Myocyte (in vitro differentiated cells): ENCODE measurements around the gene SLC35F5. TPM values are rescaled to one million over a fixed set of nuclear protein-coding genes. Genes with fewer than 3 reads are reported as not detected.
A peak's percentile ranks its signal among the peaks of the same experiment; 100 is the strongest.
"Not testable (repeated sequence)": the region's sequence is repeated elsewhere in the genome, so short reads cannot be mapped to it uniquely, and the experiment has no call there.

Experiments
- DNase-seq: peaks from one replicate; pipeline ENCODE4 v3.0.0-alpha.2; 2012; ENCODE audit warnings: low read depth
- total RNA-seq: library from RNA; depleted of rRNA; stranded (reverse); fragments of >200 nt; gene quantifications from 2 replicates; pipeline ENCODE4 v1.2.3, GENCODE V29; 2014

The SLC35F5 gene
- total RNA-seq, 1 donor from 2014 or later = 220 TPM

DNA sequence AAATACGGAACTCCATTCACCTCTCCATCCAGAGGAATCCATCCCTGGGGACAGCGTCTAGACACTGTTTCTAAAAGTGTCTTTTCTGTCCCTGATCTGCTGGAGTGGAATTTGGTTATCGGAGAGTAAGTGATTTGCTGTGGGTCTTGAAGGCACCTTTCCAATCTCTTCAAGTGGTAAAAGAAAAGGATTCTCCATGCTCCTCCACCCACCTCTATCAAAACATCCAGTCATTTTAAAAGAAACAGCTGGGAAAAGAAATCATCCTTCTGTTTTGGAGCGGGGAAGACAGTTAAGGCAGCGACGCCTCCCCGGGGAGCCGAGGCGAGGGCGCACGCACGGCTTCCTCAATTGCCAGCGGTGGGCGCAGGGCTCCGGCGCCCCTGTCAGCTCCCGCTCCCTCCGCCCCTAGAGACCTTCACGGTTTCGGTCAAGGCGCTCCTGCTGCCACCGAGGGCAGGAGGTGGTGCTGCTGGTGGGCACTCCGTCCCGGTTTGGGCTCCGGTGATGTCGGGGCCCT lies 547 bp downstream of the SLC35F5 start:
- DNase-seq = no peak

DNA sequence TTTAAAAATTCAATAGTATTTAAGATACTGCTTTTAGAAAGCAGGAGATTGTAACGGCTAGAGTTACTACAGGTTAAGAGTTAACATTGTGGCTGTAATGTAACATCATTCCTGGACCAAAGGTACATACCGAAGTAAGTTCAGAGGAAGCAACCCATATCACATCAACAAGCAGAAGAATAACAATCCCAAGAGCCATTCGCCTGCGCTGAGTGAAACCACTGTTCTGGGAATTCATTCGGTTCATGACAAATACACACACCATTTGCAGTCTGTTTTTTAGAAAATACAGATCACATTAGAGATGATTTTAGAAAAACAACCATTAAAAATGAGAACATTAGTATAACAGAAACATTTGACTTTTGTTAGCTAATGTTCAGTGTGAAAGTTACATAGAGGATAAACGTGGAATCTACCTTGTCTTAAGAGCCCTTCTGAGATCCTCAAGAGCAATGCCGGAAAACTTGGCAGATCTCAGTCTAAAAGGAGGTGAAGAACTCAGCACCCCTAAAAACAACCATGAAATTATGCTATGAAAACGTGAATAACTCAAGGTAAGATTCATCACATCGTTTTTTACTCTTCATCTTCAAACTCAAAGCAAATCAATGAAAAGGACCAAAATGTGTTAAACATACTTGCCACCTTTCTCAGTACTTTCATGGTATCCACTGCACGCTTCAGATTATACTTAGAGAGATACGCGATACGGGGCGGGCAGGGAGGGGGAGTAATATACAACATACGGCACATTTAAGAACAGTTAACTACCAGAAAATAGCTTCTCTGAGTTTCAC lies 1.2 kb downstream of the SLC35F5 start:
- DNase-seq = peak; percentile 16

GRCh38 chr2:113754160-113754559 lies 2.3 kb downstream of the SLC35F5 start:
- no peak for DNase-seq

DNA sequence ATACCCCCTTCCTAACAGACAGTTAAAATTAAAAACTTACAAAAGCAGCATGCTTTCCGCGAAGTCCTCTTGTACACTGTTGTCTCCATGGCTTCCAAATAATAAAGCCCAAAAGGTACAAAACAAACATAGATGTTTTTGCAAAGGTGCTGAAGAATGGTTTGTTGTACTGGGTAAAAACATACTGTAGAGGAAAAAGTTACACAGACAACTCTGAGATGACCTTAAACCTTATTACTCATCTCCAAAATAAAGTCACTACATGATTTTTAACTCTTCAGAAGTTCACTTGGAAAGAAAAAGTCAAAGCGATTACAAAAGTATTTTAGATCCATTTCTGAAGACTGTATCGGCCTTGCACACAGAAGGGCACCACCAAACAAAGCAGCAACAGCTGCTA lies 6.1 kb downstream of the SLC35F5 start:
- no peak for DNase-seq

DNA sequence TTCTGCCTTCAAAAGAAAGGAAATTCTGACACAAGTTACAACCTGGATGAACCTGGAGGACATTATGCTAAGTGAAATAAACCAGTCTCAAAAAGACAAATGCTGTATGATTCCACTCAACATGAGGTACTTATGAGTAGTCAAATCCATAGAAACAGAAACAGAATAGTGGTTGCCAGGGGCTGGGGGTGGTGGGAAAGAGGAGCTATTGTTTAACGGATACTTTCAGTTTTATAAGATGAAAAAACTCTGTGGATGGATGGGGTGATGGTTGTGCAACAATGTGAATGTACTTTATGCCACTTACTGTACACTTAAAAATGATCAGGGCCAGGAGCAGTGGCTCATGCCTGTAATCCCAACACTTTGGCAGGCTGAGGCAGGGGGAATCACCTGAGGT lies 15.4 kb downstream of the SLC35F5 start:
- no peak for DNase-seq

- DNase-seq = no peak
These were observed 16.6 kb downstream of the SLC35F5 start for GRCh38 chr2:113739849-113740248.

- no peak for DNase-seq
These were observed 22.3 kb downstream of the SLC35F5 start for GRCh38 chr2:113734185-113734584.

DNA sequence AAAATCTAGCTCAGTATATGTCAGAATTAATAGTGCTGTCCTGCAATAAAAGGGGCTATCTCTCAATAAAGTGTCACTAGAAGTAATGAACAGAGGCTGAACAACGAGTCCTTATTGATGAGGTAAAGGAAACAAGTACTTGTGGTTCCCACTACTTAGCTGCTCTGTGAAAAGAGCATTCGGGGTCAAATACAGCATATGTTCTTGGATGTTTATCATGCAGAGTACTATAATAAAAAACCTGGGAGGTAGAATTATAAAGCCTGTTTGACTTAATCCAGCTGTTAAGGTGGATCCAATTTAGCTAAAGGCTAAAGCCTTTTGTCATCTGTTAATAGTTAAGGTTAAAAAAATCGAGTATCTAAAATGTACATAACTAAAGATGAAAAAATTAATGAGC lies 32.4 kb downstream of the SLC35F5 start:
- DNase-seq = no peak

GRCh38 chr2:113723411-113723810 lies 33.0 kb downstream of the SLC35F5 start:
- DNase-seq = no peak

DNA sequence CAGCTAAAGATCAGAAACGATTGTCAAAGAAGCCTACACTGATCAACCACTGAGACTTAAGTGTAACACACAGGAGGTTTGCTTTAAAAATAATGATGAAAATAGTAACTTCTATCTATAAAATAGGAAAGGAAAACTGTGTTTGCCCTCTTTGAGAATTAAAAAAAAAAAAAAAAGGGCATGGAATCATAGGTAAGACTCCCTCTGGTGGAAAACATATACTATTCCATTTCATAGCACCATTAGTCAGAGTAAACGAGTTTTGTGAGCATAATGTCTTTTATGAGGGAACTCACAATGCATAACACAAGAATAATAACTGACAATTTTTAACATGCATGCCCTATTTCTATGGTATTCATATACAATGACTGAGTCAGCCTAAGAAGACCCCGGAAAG lies 36.3 kb downstream of the SLC35F5 start:
- DNase-seq = no peak

DNA sequence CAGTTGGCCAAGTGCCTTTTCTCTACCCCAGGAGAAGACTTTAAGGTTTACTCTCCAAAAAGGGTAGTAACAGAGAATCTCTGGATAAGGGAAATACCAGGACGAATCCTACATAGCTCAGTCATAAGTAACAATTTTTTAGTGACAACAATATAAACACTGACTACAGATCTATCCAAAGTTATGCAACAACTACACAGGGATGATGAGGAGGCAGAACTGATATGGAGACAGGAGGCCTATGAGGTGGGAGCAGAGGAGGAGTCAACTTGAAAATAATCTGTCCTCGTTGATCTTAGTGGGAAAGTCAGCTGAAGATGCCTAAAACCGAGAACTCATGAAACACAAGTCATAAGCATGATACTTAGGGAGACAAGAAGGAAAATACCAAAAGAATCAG lies 40.2 kb downstream of the SLC35F5 start:
- DNase-seq = no peak

GRCh38 chr2:113712941-113713340 lies 43.5 kb downstream of the SLC35F5 start:
- no peak for DNase-seq

DNA sequence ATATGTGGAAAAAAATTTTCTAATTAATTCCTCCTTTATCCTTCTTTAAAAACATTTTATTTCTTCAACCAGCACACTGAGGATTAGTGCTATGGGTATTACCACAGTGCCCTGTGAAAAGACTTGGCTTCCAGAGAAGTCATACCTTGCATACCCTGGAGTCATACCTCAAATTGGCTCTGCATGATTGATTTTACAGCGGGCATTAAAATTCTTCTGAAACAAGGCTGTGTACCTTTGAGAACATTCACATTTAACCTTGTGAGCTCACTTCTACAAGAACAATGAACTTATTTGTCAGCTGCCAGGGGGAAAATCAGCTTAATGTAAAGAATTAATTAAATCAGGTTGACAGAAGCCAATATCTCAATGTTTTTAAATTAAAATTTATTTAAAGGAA lies 44.6 kb downstream of the SLC35F5 start:
- no peak for DNase-seq

DNA sequence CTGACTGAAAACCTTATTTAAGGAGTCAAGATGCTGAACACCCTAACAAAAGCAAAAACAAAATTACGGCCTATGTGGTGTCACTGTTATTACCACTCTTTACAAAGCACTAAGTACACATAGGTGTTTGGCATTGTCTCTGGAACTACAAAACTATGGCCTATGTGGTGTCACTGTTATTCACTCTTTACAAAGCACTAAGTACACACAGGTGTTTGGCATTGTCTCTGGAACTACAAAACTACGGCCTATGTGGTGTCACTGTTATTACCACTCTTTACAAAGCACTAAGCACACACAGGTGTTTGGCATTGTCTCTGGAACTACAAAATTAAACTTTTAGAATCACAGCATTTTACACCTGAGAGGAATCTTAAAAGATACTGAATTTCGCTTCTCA lies 47.4 kb downstream of the SLC35F5 start:
- DNase-seq = no peak

DNA sequence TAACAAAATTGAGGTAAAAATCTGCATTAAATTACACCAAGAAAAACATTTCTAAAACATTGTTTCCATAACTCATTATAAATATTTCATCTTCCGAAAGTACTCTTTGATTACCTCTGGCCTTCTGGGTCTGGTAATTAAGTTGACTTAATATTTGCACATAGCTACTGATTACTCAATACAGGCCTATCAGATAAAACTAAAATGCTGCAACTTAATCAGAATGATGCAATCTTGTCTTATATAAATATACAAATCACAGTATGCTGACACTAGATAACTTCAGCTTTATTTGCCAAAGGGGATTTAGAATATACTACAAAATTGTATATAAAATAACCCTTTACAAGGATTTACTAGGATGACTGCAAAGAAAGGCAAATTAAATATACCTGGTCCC lies 49.3 kb downstream of the SLC35F5 start:
- no peak for DNase-seq

DNA sequence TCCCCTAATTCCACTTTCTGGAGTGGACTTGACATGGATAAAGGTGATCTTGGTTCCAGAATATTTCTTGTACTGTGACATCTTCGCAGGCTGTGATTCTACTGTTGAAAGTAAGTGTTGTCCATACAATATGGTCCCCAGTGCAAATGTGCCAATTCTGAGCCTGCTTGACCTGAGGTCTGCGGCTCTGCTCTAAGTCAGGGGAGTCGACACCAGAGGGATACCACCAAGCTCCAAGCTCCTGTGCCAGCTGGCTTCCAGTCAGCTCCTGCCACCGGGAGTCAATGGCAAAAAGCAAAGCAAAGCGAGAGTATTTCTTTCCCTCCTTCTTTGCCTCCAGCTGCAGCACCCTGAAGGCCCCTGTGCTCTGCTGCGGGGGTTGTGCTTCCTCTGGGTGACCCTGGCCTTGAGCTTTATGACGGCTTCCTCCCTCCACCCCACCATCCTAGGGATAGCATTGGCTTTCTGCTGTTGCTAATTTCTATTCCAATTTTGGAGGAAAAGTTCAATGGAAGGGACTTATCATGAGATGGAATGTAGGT lies 50.4 kb downstream of the SLC35F5 start:
- no peak for DNase-seq

- DNase-seq = not testable (repeated sequence)
These were observed 52.0 kb downstream of the SLC35F5 start for GRCh38 chr2:113704300-113704993.

DNA sequence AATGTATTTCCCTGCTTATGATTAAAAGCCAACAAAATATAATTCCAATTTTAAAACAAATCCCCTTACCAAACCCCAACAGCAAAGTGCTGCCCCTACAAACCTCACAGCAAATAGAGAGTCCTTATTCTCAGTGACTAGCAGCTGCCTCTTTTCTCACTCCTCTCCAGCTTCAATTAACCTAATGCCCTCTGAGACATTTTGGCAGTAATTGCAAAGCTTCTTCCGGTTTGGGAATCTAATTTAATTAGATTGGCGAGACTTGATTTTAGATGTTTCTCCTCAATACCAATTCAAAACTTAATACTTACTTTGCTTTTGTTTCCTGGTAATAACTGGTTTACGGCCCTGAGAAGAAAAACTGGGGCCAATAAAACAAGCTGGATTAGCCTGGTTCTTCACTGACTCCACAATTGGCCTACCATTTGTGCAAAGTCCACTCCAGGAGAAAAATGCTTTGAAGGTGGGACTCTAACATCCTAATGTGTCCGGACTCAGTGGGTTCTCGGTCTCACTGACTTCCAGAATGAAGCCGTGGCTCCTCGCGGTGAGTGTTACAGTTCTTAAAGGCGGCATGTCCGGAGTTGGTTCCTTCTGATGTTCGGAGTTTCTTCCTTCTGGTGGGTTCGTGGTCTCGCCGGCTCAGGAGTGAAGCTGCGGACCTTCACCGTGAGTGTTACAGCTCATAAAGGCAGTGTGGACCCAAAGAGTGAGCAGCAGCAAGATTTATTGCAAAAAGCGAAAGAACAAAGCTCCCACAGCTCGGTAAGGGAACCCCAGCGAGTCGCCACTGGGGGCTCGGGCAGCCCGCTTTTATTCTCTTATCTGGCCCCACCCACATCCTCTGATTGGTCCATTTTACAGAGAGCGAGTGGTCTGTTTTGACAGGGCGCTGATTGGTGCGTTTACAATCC lies 52.8 kb downstream of the SLC35F5 start:
- no peak for DNase-seq

DNA sequence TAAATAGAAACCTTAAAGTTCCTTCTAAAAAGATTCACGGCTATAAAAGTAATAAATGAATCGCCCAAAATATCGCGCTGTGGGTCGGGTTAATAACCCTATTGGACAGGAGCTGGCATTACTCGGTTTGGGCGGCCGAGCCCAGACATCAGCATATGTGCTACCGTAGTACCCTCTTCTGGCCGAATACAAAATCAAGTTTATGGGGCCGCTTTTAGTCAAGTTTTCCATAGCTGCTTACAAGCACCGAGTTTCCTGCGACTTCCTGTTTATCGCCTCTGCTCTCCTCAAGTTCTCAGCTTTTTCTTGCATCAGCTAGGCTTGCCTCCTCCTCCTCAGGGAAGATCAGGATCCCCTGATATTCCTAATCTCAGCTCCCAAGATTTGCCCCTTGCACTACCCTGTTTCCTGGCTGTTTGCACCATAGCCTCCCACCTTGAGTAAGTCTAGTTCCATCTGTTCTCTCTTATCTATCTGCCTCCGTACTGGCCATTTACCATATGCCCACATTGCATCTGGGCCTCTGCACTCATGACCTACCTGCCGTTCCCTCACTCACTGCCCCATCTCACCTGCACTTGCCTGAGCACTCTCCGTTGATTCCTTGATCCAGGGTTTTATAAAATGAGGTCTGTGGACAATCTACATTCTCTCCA lies 56.1 kb downstream of the SLC35F5 start:
- DNase-seq = no peak

- no peak for DNase-seq
These were observed 57.5 kb downstream of the SLC35F5 start for GRCh38 chr2:113698892-113699447.
